PC-3 (cell line): Measurements from ENCODE around the gene ARHGAP24.

Experiments
- CTCF ChIP-seq: fragments of 300-600 bp; sonication (generic); conservative IDR thresholded peaks from 2 replicates; pipeline ENCODE4 v1.5.1; 2017; ENCODE audit warnings: antibody characterized with exemption, low read depth, mild to moderate bottlenecking, low read length
- EZH2 ChIP-seq: fragments of 300-600 bp; sonication (generic); IDR thresholded peaks from one replicate; pipeline ENCODE4 v1.6.1; 2017; ENCODE audit warnings: antibody characterized with exemption, mild to moderate bottlenecking, low read length; ENCODE audit not compliant: unreplicated experiment
- EZH2phosphoT487 ChIP-seq: fragments of 300-600 bp; sonication (generic); IDR thresholded peaks from 2 replicates; pipeline ENCODE4 v1.6.1; 2018; ENCODE audit warnings: mild to moderate bottlenecking, antibody characterized with exemption, low read length, borderline replicate concordance

GRCh38 chr4:85862896-85863295 is 387.9 kb downstream of the ARHGAP24 start:
- no peak for TF ChIP-seq CTCF
- TF ChIP-seq EZH2phosphoT487 = no peak
- TF ChIP-seq EZH2 = no peak
